GM12878 (cell line): Measurements from ENCODE around the gene TNFRSF1A. TPM values are rescaled to one million over a fixed set of nuclear protein-coding genes. Genes with fewer than 3 reads are reported as not detected.

ENCODE experiments used
- ATAC-seq: fragments of 200-7000 bp; cut with Tn5 transposase; 3 replicates; pipeline ENCODE4 v1.9.1; 2020; ENCODE audit warnings: mild to moderate bottlenecking, moderate library complexity
- BruUV-seq: library from RNA; stranded (reverse); fragments of 400-500 nt; replicated peaks from 2 replicates; lab custom pipeline; 2021; lab: Mats Ljungman, UMichigan
- CTCF ChIA-PET: fragments of 300-600 bp; sonication (Branson Sonifier 250); formaldehyde crosslinking; extraction: SDS; loops from one replicate; lab custom pipeline; 2021; ENCODE audit warnings: inconsistent platforms; lab: Yijun Ruan, JAX
- POLR2A ChIA-PET: fragments of 350-600 bp; formaldehyde crosslinking; extraction: SDS; loops from one replicate; lab custom pipeline; 2021; ENCODE audit warnings: inconsistent platforms; lab: Charles Lee
- RAD21 ChIA-PET: fragments of 300-600 bp; sonication (Branson Sonifier 250); formaldehyde crosslinking; loops from one replicate; lab custom pipeline; 2023; ENCODE audit warnings: antibody characterized with exemption; ENCODE audit not compliant: unreplicated experiment; lab: Charles Lee
- SMC1A ChIA-PET: fragments of 300-600 bp; sonication (Branson Sonifier 250); formaldehyde crosslinking; loops from one replicate; lab custom pipeline; 2023; ENCODE audit not compliant: unreplicated experiment, uncharacterized antibody; lab: Charles Lee
- DNase-seq: peaks from one replicate; pipeline ENCODE4 v3.0.0-alpha.2; 2011; ENCODE audit warnings: low read depth, low spot score
- FAIRE-seq: peaks from 3 replicates; lab custom pipeline; 2011; peaks lifted over from hg19 to GRCh38; lab: Jason Lieb, UNC
- H2AFZ ChIP-seq: 2 replicates; pipeline ENCODE4 v1.6.0; 2011; ENCODE audit warnings: low read depth, low read length, control low read depth; ENCODE audit not compliant: control insufficient read depth
- H3K27ac ChIP-seq: 2 replicates; pipeline ENCODE4 v1.5.1; 2011; ENCODE audit warnings: control low read depth; ENCODE audit not compliant: control insufficient read depth, insufficient read depth
- H3K27me3 ChIP-seq, 2 experiments: replicated peaks in 1 of 2; 2 replicates each; pipeline versions ENCODE4 v1.6.0 to v1.6.1; 2011; ENCODE audit warnings: low read length in 1 of 2; ENCODE audit not compliant: control insufficient read depth in 2 of 2, insufficient read depth in 2 of 2
- H3K36me3 ChIP-seq, 2 experiments: 2 replicates each; pipeline ENCODE4 v1.5.1; 2011; ENCODE audit warnings: low read length in 1 of 2; ENCODE audit not compliant: control insufficient read depth in 2 of 2, insufficient read depth in 2 of 2
- H3K4me1 ChIP-seq: 2 replicates; pipeline ENCODE4 v1.6.1; 2011; ENCODE audit warnings: mild to moderate bottlenecking, low read length, moderate library complexity, mixed read lengths; ENCODE audit not compliant: control insufficient read depth, insufficient read depth
- H3K4me2 ChIP-seq: 2 replicates; pipeline ENCODE4 v1.6.0; 2011; ENCODE audit warnings: control low read depth; ENCODE audit not compliant: control insufficient read depth, insufficient read depth
- H3K4me3 ChIP-seq: fragments of 200-600 bp; sonication (generic); 2 replicates; pipeline ENCODE4 v1.5.1; 2016
- H3K79me2 ChIP-seq: 2 replicates; pipeline ENCODE4 v1.6.0; 2011; ENCODE audit warnings: low read length; ENCODE audit not compliant: control insufficient read depth, insufficient read depth
- H3K9ac ChIP-seq: 2 replicates; pipeline ENCODE4 v1.8.0; 2011; ENCODE audit warnings: low read length, control low read depth, mixed read lengths; ENCODE audit not compliant: control insufficient read depth, insufficient read depth
- H3K9me3 ChIP-seq: replicated peaks from 3 replicates; pipeline ENCODE4 v1.5.1; 2011; ENCODE audit warnings: mild to moderate bottlenecking, low read length; ENCODE audit not compliant: control insufficient read depth, insufficient read depth
- H4K20me1 ChIP-seq: 2 replicates; pipeline ENCODE4 v1.6.0; 2011; ENCODE audit not compliant: control insufficient read depth, insufficient read depth
- BRCA1 ChIP-seq: IDR thresholded peaks from 2 replicates; pipeline ENCODE4 v1.6.1; 2011; ENCODE audit warnings: low read depth, low read length, improper control_type of control experiment
- E4F1 ChIP-seq: fragments of 450-650 bp; IDR thresholded peaks from 2 replicates; pipeline ENCODE4 v1.6.1; 2018; ENCODE audit warnings: borderline replicate concordance, mild to moderate bottlenecking; ENCODE audit not compliant: partially characterized antibody
- FOS ChIP-seq: IDR thresholded peaks from 3 replicates; pipeline ENCODE4 v1.6.1; 2011; ENCODE audit warnings: borderline replicate concordance; ENCODE audit not compliant: insufficient read length; ENCODE audit errors: extremely low read depth
- GABPA ChIP-seq: IDR thresholded peaks from 2 replicates; pipeline ENCODE4 v1.6.1; 2014; ENCODE audit warnings: antibody characterized with exemption, low read depth, mild to moderate bottlenecking, inconsistent platforms
- HSF1 ChIP-seq: fragments of 150-350 bp; IDR thresholded peaks from 2 replicates; pipeline ENCODE4 v1.6.1; 2014; ENCODE audit warnings: mild to moderate bottlenecking, low read depth, low read length
- MEF2B ChIP-seq: fragments of 450-650 bp; IDR thresholded peaks from 2 replicates; pipeline ENCODE4 v1.6.1; 2018; ENCODE audit warnings: mild to moderate bottlenecking, moderate library complexity; ENCODE audit not compliant: partially characterized antibody, poor library complexity, severe bottlenecking
- MYC ChIP-seq: IDR thresholded peaks from 2 replicates; pipeline ENCODE4 v1.6.1; 2011; ENCODE audit warnings: mild to moderate bottlenecking, low read length, moderate library complexity, inconsistent platforms; ENCODE audit not compliant: insufficient read depth, insufficient replicate concordance, insufficient read length, severe bottlenecking
- NR2F1 ChIP-seq: fragments of 450-650 bp; conservative IDR thresholded peaks from 2 replicates; pipeline ENCODE4 v1.6.1; 2017; ENCODE audit warnings: mild to moderate bottlenecking
- PBX3 ChIP-seq: IDR thresholded peaks from 2 replicates; pipeline ENCODE4 v1.6.1; 2011; ENCODE audit warnings: mild to moderate bottlenecking, low read depth, low read length, moderate library complexity; ENCODE audit not compliant: insufficient replicate concordance
- PML ChIP-seq: IDR thresholded peaks from 2 replicates; pipeline ENCODE4 v1.6.1; 2012; ENCODE audit warnings: low read length, inconsistent platforms
- RUNX3 ChIP-seq: IDR thresholded peaks from 2 replicates; pipeline ENCODE4 v1.6.1; 2012; ENCODE audit warnings: low read length, inconsistent platforms
- SMC3 ChIP-seq: IDR thresholded peaks from 2 replicates; pipeline ENCODE4 v1.6.1; 2011; ENCODE audit warnings: low read length, improper control_type of control experiment, borderline replicate concordance
- TCF12 ChIP-seq: IDR thresholded peaks from 2 replicates; pipeline ENCODE4 v1.6.1; 2011; ENCODE audit warnings: low read depth, mild to moderate bottlenecking, low read length
- TCF7 ChIP-seq: IDR thresholded peaks from 2 replicates; pipeline ENCODE4 v1.6.1; 2014; ENCODE audit warnings: antibody characterized with exemption, borderline replicate concordance
- YY1 ChIP-seq: IDR thresholded peaks from 2 replicates; pipeline ENCODE4 v1.6.1; 2011; ENCODE audit warnings: low read depth, mild to moderate bottlenecking, low read length
- ZNF622 ChIP-seq: fragments of 450-650 bp; IDR thresholded peaks from 2 replicates; pipeline ENCODE4 v1.6.1; 2017; ENCODE audit warnings: mild to moderate bottlenecking, inconsistent platforms
- WGBS: methylation state at CpG from one replicate; pipeline ENCODE4 v1.1.6; 2016; ENCODE audit warnings: low lambda C conversion rate; ENCODE audit not compliant: insufficient replicate concordance, insufficient coverage; ENCODE audit errors: missing lambda C conversion rate; 5-methylcytosine and 5-hydroxymethylcytosine counted together
- in situ Hi-C: fragments of 300-500 bp; cut with MboI; formaldehyde crosslinking; loops from 9 replicates; pipeline ENCODE4 v1.14.3; 2018; ENCODE audit warnings: mixed read lengths
- intact Hi-C: fragments of 100-400 bp; cut with micrococcal nuclease; formaldehyde crosslinking; loops from one replicate; pipeline ENCODE4 v1.14.2; 2022; ENCODE audit not compliant: unreplicated experiment
- polyA plus RNA-seq, 11 experiments: library from polyadenylated mRNA; depleted of rRNA in 4 of 11; unstranded in 6 of 11; stranded (reverse) in 5 of 11; fragments of >200 nt; fragmentation: Nextera tagmentation in 4 of 11; fragmentation: Illumina TruSeq in 1 of 11; extraction: Ambion mirVana in 4 of 11; extraction: Trizol in 1 of 11; gene quantifications; 1 replicate in 1 of 11; 2 replicates in 10 of 11; pipeline versions ENCODE4 v1.2.1 to v1.2.3, GENCODE V29; 2011 to 2016; ENCODE audit warnings: inconsistent platforms in 2 of 11, missing spikeins in 2 of 11, low read depth in 1 of 11
- total RNA-seq, 4 experiments: library from RNA; depleted of rRNA in 3 of 4; stranded (reverse); fragments of >200 nt in 3 of 4; fragmentation: Illumina TruSeq in 1 of 4; extraction: Trizol in 1 of 4; gene quantifications; 2 replicates each; pipeline versions ENCODE4 v1.2.1 to v1.2.3, GENCODE V29; 2013 to 2021

TNFRSF1A gene
- total and polyA plus RNA-seq, 10 of the 15 experiments (the other 5 are each of a cell fraction or from before 2014, with no cell fraction given): 0.24 to 16.5 (median 13.0) TPM

GRCh38 chr12:6362403-6362802, 20.5 kb upstream of the TNFRSF1A start:
- no peak for ATAC-seq
- Histone ChIP-seq H3K36me3 (no peaks in the 10 kb centered on the region), H3K79me2 (no peaks in the 10 kb centered on the region), H3K4me2 (no peak overlapping the region), H4K20me1 (no peaks in the 10 kb centered on the region), H3K9ac (no peak overlapping the region), H3K27me3 (no peaks in the 10 kb centered on the region), H2AFZ (no peak overlapping the region), H3K27ac (no peak overlapping the region), H3K4me1 (peaks cover 1% of the 10 kb centered on the region), H3K4me3 (no peak overlapping the region), H3K9me3 (no peaks in the 10 kb centered on the region)
- intact Hi-C loops (no loop called here), in situ Hi-C loops (no loop called here)
- no peak for DNase-seq
- ChIA-PET POLR2A (no interaction called here), CTCF (no interaction called here), RAD21 (interaction anchor here (1.3 kb wide), 1 partner anchor 27 kb away, joined by 3 read pairs; no protein-coding TSS in a partner anchor), SMC1A (interaction anchor here (0.6 kb wide), 1 partner anchor 19 kb away, joined by 3 read pairs; no protein-coding TSS in a partner anchor)
- WGBS: 16% methylated on average over 3 of the region's 3 CpGs
- BruUV-seq: no TSS peak
- FAIRE-seq: no peak
- TF ChIP-seq BRCA1 (no peak), PBX3 (no peak), SMC3 (no peak), HSF1 (no peak), NR2F1 (no peak), TCF12 (no peak), RUNX3 (no peak), PML (no peak), MEF2B (no peak), YY1 (no peak), E4F1 (no peak), FOS (no peak), ZNF622 (no peak), TCF7 (no peak), GABPA (no peak), MYC (no peak)
